Natural killer cell (primary cell): ENCODE data around the gene RNF11. TPM values are rescaled to one million over a fixed set of nuclear protein-coding genes. Genes with fewer than 3 reads are reported as not detected.

Experiments
- ATAC-seq, 3 donors: fragments of 150-1000 bp in 2 of 3; fragments of 200-7000 bp in 1 of 3; cut with Tn5 transposase; 1 replicate in 1 of 3; 2 replicates in 2 of 3; pipeline ENCODE4 v1.10.0; 2021; ENCODE audit warnings: mild to moderate bottlenecking in 2 of 3, moderate library complexity in 2 of 3
- DNase-seq, 2 donors: peaks; one replicate each; pipeline versions ENCODE4 v3.0.0 to v3.0.0-alpha.2; 2013 to 2021; ENCODE audit warnings: mixed read lengths in 1 of 2
- H3K27ac ChIP-seq: one replicate; pipeline ENCODE4 v1.5.1; 2013; ENCODE audit warnings: mild to moderate bottlenecking, low read length
- H3K27me3 ChIP-seq: one replicate; pipeline ENCODE4 v1.6.1; 2013; ENCODE audit warnings: low read length; ENCODE audit not compliant: control insufficient read depth, insufficient read depth
- H3K36me3 ChIP-seq: one replicate; pipeline ENCODE4 v1.6.1; 2013; ENCODE audit warnings: low read length; ENCODE audit not compliant: control insufficient read depth, insufficient read depth
- H3K4me1 ChIP-seq: one replicate; pipeline ENCODE4 v1.6.1; 2013; ENCODE audit warnings: low read length; ENCODE audit not compliant: control insufficient read depth, insufficient read depth
- H3K4me3 ChIP-seq: one replicate; pipeline ENCODE4 v1.5.1; 2013; ENCODE audit warnings: low read length
- H3K9me3 ChIP-seq: one replicate; pipeline ENCODE4 v1.6.1; 2013; ENCODE audit warnings: low read length; ENCODE audit not compliant: control insufficient read depth, insufficient read depth
- H3K27ac Mint-ChIP-seq, 2 donors: one replicate each; pipeline ENCODE4 v1.8.0; 2022; ENCODE audit warnings: mild to moderate bottlenecking in 2 of 2, mixed read lengths in 2 of 2, moderate library complexity in 1 of 2
- H3K27me3 Mint-ChIP-seq, 2 donors: one replicate each; pipeline ENCODE4 v1.8.0; 2022; ENCODE audit warnings: low read depth in 2 of 2, mixed read lengths in 2 of 2
- H3K36me3 Mint-ChIP-seq: one replicate; pipeline ENCODE4 v1.8.0; 2022; ENCODE audit warnings: mixed read lengths
- H3K4me1 Mint-ChIP-seq, 2 donors: one replicate each; pipeline ENCODE4 v1.8.0; 2022; ENCODE audit warnings: mixed read lengths in 2 of 2
- H3K4me3 Mint-ChIP-seq: one replicate; pipeline ENCODE4 v1.8.0; 2022; ENCODE audit warnings: mild to moderate bottlenecking, moderate library complexity, mixed read lengths
- H3K9me3 Mint-ChIP-seq, 2 donors: one replicate each; pipeline ENCODE4 v1.8.0; 2022; ENCODE audit warnings: mixed read lengths in 2 of 2
- WGBS: methylation state at CpG from one replicate; pipeline ENCODE4 v1.1.7; 2013; ENCODE audit warnings: missing lambda C conversion rate; ENCODE audit not compliant: insufficient coverage; 5-methylcytosine and 5-hydroxymethylcytosine counted together
- intact Hi-C: fragments of 100-400 bp; cut with micrococcal nuclease; formaldehyde crosslinking; loops from one replicate; pipeline ENCODE4 v1.14.2; 2022
- total RNA-seq, 4 donors: library from RNA; stranded (reverse); fragments of 120-200 nt in 1 of 4; gene quantifications; one replicate each; pipeline versions ENCODE4 v1.2.3 to v1.2.4, GENCODE V29; 2013 to 2022
- TF ChIP-seq, protein P1 (sequence below): fragments of 200-600 bp; IDR thresholded peaks from one replicate; pipeline ENCODE4 v1.8.0; 2022; ENCODE audit warnings: antibody characterized with exemption

RNF11 gene
- total RNA-seq, 3 donors from 2014 or later (not counting 1 experiment from before 2014, with no cell fraction given), result 68.3 to 89.5 (median 68.4) TPM

DNA sequence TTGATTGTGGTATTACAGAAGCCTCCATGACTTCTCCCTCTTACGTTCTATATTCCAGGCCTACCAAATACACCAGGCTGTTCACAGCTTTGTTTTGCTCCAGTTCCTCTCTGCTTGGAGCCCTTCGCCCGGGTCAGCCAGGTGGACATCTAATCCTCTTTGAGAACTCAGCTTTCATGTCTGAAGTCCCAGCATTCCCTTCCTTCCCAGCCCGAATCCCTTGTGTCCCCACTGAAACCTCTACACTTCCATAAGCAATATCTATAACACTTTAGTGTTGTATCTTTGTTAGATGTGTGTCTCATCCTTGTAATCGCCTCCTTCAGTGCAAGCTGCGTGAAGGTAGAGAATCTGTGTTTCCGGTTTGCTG is 1.9 kb downstream of the RNF11 start:
- DNase-seq, result peak in 1 of 2 donors; percentile 10
- ATAC-seq, result no peak
- 76% methylated on average over 7 of the region's 7 CpGs for WGBS
- no peaks in the 10 kb centered on the region for H3K9me3 ChIP-seq
- TF ChIP-seq, protein P1, sequence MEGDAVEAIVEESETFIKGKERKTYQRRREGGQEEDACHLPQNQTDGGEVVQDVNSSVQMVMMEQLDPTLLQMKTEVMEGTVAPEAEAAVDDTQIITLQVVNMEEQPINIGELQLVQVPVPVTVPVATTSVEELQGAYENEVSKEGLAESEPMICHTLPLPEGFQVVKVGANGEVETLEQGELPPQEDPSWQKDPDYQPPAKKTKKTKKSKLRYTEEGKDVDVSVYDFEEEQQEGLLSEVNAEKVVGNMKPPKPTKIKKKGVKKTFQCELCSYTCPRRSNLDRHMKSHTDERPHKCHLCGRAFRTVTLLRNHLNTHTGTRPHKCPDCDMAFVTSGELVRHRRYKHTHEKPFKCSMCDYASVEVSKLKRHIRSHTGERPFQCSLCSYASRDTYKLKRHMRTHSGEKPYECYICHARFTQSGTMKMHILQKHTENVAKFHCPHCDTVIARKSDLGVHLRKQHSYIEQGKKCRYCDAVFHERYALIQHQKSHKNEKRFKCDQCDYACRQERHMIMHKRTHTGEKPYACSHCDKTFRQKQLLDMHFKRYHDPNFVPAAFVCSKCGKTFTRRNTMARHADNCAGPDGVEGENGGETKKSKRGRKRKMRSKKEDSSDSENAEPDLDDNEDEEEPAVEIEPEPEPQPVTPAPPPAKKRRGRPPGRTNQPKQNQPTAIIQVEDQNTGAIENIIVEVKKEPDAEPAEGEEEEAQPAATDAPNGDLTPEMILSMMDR, result no peak
- Mint-ChIP-seq H3K27me3 (no peaks in the 10 kb centered on the region), H3K27ac (no peak overlapping the region), H3K4me3 (no peak overlapping the region), H3K36me3 (no peaks in the 10 kb centered on the region), H3K9me3 (no peaks in the 10 kb centered on the region), H3K4me1 (peaks cover 44 to 50% of the 10 kb centered on the region in 2 donors)
- H3K4me3 ChIP-seq, result no peak overlapping the region
- H3K36me3 ChIP-seq, result no peaks in the 10 kb centered on the region
- H3K4me1 ChIP-seq, result peaks cover 27% of the 10 kb centered on the region
- H3K27ac ChIP-seq, result no peak overlapping the region
- H3K27me3 ChIP-seq, result no peaks in the 10 kb centered on the region
- intact Hi-C loops, result loop anchor here (5.0 kb wide), 1 partner anchor 276 kb away; the partner anchor contains the start of gene FAF1

DNA sequence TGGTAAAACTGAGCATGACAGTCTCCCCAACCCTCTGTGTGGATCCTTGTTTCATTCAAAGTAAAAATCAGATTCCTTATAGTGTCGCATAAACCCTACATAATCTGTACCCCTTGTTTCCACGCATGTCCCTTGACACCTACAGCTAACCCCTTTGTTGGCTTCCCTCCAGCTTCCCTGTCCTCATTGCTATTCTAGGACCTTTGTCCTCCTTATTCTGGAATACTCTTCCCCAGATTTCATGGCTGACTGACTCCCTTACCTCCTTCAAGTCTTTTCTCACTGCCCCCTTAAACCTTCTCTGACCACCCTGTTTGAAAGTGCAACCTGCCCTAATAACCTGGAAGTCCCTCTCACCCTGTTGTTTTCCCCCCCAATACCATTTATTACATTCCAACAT is 4.0 kb downstream of the RNF11 start:
- DNase-seq, result no peak
- peaks cover 23% of the 10 kb centered on the region for H3K4me1 ChIP-seq
- intact Hi-C loops, result no loop called here
- H3K4me3 ChIP-seq, result no peak overlapping the region
- 94% methylated on average over 2 of the region's 2 CpGs for WGBS
- Mint-ChIP-seq H3K27me3 (no peaks in the 10 kb centered on the region), H3K27ac (peak overlapping the region in 1 of 2 donors; percentile 20), H3K4me1 (peaks cover 52 to 54% of the 10 kb centered on the region in 2 donors), H3K36me3 (no peaks in the 10 kb centered on the region), H3K9me3 (no peaks in the 10 kb centered on the region), H3K4me3 (no peak overlapping the region)
- no peaks in the 10 kb centered on the region for H3K27me3 ChIP-seq
- H3K9me3 ChIP-seq, result no peaks in the 10 kb centered on the region
- TF ChIP-seq, protein P1, result no peak
- H3K36me3 ChIP-seq, result no peaks in the 10 kb centered on the region
- H3K27ac ChIP-seq, result no peak overlapping the region
- ATAC-seq, result no peak

DNA sequence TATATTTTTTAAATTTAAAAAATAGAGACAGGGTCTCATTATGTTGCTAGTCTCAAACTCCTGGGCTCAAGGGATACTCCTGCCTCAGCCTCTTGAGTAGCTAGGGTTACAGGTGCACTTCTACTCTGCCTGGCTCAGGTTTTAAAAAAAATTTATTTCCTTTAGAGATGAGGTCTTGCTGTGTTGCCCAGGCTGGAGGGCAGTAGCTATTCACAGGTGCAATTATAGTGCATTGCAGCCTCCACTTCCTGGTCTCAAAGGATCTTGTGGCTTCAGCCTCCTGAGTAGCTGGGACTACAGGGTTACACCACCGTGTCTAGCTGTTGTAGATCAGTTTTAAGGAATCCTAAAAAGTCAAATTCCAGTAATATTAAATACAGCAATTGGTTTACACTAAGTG is 5.0 kb downstream of the RNF11 start:
- no CpG with 5 or more reads among the region's 1 CpG for WGBS
- TF ChIP-seq, protein P1, result no peak
- peak overlapping the region in 1 of 2 donors; percentile 63 for H3K27ac Mint-ChIP-seq

DNA sequence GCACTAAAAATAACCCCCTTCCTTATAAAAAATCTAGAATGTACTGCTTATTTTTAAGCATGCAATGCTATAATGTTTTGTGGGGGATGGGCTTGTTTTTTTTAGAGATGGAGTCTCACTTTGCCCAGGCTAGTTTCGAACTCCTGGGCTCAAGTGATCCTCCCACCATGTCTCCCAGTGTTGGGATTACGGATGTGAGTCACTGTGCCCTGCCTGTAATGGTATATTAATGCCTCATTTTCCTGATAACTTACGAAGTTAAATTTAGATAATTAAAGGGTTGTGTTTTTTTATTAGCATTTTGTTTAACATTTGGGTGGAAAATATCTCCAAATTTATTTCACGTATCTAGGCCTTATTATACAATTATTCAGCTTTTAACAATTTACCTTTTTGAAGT is 6.5 kb downstream of the RNF11 start:
- no peak overlapping the region for H3K4me3 Mint-ChIP-seq

More for the DNA sequence above, 5.0 kb downstream of the RNF11 start:
- no peak overlapping the region for H3K4me3 Mint-ChIP-seq
- ATAC-seq (no peak), DNase-seq (no peak)
- Histone ChIP-seq H3K9me3 (no peaks in the 10 kb centered on the region), H3K36me3 (no peaks in the 10 kb centered on the region), H3K27ac (no peak overlapping the region), H3K4me1 (peaks cover 17% of the 10 kb centered on the region), H3K4me3 (no peak overlapping the region), H3K27me3 (no peaks in the 10 kb centered on the region)
- no peaks in the 10 kb centered on the region for H3K27me3 Mint-ChIP-seq
- H3K4me1 Mint-ChIP-seq, result peaks cover 49 to 50% of the 10 kb centered on the region in 2 donors
- H3K9me3 Mint-ChIP-seq, result no peaks in the 10 kb centered on the region
- no peaks in the 10 kb centered on the region for H3K36me3 Mint-ChIP-seq
- intact Hi-C loops, result no loop called here

More for the DNA sequence above, 6.5 kb downstream of the RNF11 start:
- ATAC-seq, result no peak
- intact Hi-C loops, result no loop called here
- Mint-ChIP-seq H3K27ac (no peak overlapping the region), H3K27me3 (no peaks in the 10 kb centered on the region), H3K9me3 (no peaks in the 10 kb centered on the region), H3K4me1 (peaks cover 61 to 64% of the 10 kb centered on the region in 2 donors), H3K36me3 (no peaks in the 10 kb centered on the region)
- TF ChIP-seq, protein P1, result no peak
- H3K4me3 ChIP-seq, result no peak overlapping the region
- DNase-seq, result no peak
- no peaks in the 10 kb centered on the region for H3K36me3 ChIP-seq
- peaks cover 17% of the 10 kb centered on the region for H3K4me1 ChIP-seq
- H3K27me3 ChIP-seq, result no peaks in the 10 kb centered on the region
- H3K9me3 ChIP-seq, result no peaks in the 10 kb centered on the region
- H3K27ac ChIP-seq, result no peak overlapping the region
- WGBS, result 90% methylated on average over 3 of the region's 4 CpGs
